NCI-H2081 (cell line): ENCODE measurements around the gene BZW2.

ENCODE experiments used
- DNase-seq, 2 experiments: peaks; one replicate each; lab custom pipeline; 2025; lab: John Stamatoyannopoulos, UW

Gene BZW2

DNA sequence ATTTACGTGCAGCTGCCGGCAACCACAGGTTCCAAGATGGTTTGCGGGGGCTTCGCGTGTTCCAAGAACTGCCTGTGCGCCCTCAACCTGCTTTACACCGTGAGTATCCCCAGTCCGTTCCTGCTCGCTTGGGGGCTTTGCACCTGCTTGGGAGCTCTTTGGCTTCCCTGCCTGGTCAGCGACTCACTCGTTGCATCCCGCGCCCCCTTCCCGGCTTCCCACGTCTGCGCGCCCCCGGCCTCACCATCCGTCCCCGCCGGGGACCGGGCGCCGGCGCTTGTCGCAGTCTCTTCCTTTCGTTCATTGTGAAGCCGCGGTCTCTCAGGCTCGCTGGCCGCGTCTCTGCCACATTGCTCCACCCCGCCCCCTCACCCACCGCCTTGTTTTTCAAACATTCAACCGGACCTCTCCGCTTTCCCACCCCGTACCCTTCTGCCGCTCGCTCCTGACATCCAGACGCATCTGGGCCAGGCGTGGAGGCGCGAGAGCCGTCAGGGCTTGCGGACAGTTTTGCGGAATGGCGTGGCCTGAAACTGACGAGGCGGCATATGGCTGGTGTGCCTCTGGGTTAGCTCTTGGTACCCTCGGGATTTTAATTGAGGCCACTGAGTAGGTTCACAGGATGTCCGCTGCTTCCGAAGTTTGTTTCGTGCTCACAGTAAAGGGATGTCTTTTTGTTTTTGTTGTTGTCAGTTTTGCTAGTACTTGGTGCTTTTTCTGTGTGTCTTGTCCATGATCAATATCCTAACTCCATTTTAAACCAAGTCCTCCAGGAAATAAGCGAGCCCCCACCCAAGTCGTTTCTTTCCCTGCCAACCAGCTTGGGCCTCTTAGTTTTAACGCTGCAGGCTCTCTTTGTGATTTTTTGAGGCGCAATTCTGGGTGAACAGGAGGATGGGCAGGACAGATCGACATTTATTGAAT lies 108.2 kb downstream of the BZW2 start:
- peak; percentile 50 to 74 for DNase-seq

DNA sequence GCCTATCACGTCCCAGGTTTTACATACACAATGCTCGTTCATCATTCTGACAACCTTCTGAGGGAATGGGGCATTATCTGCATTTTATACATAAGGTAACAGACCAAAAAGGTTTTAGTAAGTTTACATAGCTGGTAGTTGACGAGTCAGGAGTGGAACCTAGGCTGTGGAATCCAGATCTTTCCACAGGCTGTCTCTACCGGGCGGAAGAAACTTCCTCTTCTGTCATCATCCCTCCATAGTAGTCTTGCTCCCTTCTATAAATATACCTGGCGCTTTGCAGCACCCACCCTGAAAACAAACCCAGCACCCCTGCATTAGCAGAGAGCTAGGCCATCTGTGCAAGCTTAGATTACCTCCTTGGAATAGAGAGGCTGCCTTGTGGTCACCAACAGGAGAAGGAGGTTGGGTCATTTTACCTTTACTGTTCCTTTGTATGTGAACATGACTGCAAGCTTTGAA lies 108.9 kb downstream of the BZW2 start:
- peak in 1 of 2 experiments; percentile 29 for DNase-seq

DNA sequence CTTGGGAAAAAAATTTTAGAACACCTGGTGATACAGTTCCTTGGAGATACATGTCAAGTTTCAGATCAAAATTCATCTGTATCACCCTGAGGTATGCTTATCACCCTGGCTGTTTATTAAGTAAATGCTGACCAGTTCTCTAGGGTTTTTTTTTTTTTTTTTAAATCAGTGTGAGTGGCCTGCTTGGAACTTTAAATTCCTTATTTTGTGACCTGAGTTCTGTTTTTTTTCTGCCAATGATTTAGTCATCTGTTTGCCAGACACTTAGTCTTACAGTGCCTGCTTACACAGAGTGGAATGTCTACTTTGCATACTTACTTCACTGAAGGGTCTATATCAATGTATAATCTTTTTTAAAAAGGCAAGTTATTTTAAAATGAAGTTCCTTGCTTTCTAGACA lies 109.4 kb downstream of the BZW2 start:
- DNase-seq, result no peak
